IgD-negative memory B cell (primary cell): Measurements from ENCODE around the gene ATXN1. TPM values are rescaled to one million over a fixed set of nuclear protein-coding genes. Genes with fewer than 3 reads are reported as not detected.

Experiments
- H3K27ac Mint-ChIP-seq, 3 donors: one replicate each; pipeline ENCODE4 v1.8.0; 2020 to 2022; ENCODE audit warnings: mild to moderate bottlenecking in 3 of 3, mixed read lengths in 3 of 3, moderate library complexity in 1 of 3
- H3K27me3 Mint-ChIP-seq: one replicate; pipeline ENCODE4 v1.8.0; 2021; ENCODE audit warnings: mixed read lengths
- H3K36me3 Mint-ChIP-seq: one replicate; pipeline ENCODE4 v1.8.0; 2020; ENCODE audit warnings: mild to moderate bottlenecking, mixed read lengths
- H3K4me1 Mint-ChIP-seq, 3 donors: one replicate each; pipeline ENCODE4 v1.8.0; 2020 to 2022; ENCODE audit warnings: mixed read lengths in 3 of 3, mild to moderate bottlenecking in 1 of 3
- H3K4me3 Mint-ChIP-seq, 4 donors: one replicate each; pipeline ENCODE4 v1.8.0; 2020 to 2022; ENCODE audit warnings: mild to moderate bottlenecking in 4 of 4, mixed read lengths in 4 of 4, moderate library complexity in 3 of 4
- H3K9me3 Mint-ChIP-seq, 3 donors: one replicate each; pipeline ENCODE4 v1.8.0; 2020 to 2021; ENCODE audit warnings: mixed read lengths in 3 of 3, mild to moderate bottlenecking in 1 of 3
- polyA plus RNA-seq: library from polyadenylated mRNA; unstranded; fragments of 300-500 nt; fragmentation: Illumina TruSeq; gene quantifications from one replicate; pipeline ENCODE4 v1.2.3, GENCODE V29; 2021

ATXN1 gene
- polyA plus RNA-seq, 1 donor from 2014 or later, result 5.0 TPM

DNA sequence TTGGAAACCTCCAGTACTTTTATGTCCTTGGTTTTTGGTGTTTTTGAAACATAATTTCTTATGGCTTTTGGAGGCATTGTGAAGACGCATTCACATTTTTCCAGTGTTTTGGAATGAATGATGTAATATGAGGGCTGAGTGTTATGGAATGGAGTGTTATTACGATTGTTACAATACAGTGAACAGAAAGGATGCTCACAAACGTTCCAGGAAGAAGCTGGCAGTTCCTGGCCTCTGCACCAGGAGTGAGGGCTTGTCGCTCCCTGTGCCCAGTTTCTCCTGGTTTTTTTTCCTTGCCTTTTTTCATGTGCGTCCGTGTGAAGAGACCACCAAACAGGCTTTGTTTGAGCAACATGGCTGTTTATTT lies 502.6 kb downstream of the ATXN1 start:
- H3K9me3 Mint-ChIP-seq, result peaks cover 0 to 2% (median 0%) of the 10 kb centered on the region in 3 donors
- H3K4me1 Mint-ChIP-seq, result no peaks in the 10 kb centered on the region
- no peaks in the 10 kb centered on the region for H3K36me3 Mint-ChIP-seq
- no peak overlapping the region for H3K4me3 Mint-ChIP-seq
- H3K27ac Mint-ChIP-seq, result no peak overlapping the region
- H3K27me3 Mint-ChIP-seq, result peaks cover 8% of the 10 kb centered on the region

DNA sequence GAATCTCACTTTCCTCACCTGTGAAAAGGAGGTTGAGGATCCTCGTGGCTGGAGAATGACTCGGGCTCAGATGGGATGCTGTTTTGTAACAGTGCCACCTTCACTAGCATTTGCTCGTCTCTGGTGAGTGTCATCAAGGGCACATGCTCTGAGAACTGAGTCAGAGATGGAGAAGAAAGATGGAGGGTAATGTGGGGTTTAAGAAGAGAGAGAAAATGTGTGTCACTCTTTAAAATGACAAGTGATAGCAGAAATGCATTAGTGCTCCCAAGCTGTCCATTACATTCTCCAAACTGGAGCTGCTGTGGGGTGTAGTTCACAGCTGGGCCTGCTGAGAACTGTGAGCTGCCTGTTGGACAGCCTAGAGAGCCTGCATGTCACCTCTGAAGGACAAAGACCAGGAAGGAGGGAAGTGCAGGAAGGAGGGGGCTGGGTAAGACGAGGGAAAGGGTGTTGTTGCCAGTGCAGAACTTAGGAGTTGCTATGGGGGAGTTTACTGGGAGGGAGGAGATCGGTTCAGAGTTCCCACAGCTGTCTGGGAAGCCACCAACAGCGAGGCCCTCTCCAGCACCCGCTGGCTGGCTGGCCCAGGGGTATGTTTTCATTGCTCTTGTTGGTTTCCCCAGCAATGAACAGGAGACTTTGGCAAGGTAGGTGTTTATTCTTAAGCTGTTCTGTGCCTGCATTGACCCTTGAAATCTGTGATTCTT lies 503.1 kb downstream of the ATXN1 start:
- Mint-ChIP-seq H3K4me1 (no peaks in the 10 kb centered on the region), H3K9me3 (peaks cover 0 to 2% (median 0%) of the 10 kb centered on the region in 3 donors), H3K4me3 (no peak overlapping the region), H3K27ac (no peak overlapping the region), H3K27me3 (peaks cover 6% of the 10 kb centered on the region), H3K36me3 (no peaks in the 10 kb centered on the region)

DNA sequence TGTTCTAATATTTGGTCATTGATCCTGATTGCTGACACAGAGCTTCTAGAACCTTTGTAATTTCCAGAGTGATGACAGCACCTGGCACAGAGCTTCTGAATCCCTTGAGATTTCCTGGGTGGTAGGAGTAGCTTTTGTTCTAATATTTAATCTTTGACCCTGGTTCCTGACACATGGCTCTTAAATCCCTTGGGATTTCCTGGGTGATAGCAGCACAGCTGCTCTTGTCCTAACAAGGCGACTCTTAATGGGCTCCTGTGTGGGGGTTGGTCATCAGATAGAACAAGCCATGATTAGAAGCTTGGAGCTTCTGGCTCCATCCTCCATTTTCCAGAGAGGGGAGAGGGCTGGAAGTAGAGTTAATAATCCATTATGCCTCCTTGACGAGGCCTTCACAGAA lies 504.5 kb downstream of the ATXN1 start:
- Mint-ChIP-seq H3K27me3 (peaks cover 5% of the 10 kb centered on the region), H3K36me3 (no peaks in the 10 kb centered on the region), H3K9me3 (peaks cover 0 to 2% (median 0%) of the 10 kb centered on the region in 3 donors), H3K27ac (no peak overlapping the region), H3K4me1 (no peaks in the 10 kb centered on the region), H3K4me3 (no peak overlapping the region)

DNA sequence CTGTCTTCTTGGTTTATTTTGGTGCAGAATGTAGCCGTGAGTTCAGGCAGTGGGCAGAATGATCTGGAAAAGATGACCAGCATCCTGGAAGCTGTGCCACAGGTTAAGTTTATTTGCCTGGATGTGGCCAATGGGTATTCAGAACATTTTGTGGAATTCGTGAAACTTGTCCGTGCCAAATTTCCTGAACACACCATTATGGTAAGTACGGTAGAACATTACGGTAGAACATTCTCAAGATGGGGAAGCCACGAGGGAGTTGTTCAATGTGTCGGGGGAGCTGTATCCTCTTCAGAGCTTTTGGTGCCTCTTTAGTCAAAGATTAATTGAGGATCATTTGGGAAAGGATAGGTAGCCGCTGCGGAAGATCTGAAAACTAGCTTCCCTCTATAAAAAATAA lies 506.7 kb downstream of the ATXN1 start:
- H3K27ac Mint-ChIP-seq, result no peak overlapping the region
- H3K27me3 Mint-ChIP-seq, result peaks cover 5% of the 10 kb centered on the region
- peaks cover 0 to 2% (median 0%) of the 10 kb centered on the region in 3 donors for H3K9me3 Mint-ChIP-seq
- no peak overlapping the region for H3K4me3 Mint-ChIP-seq
- no peaks in the 10 kb centered on the region for H3K36me3 Mint-ChIP-seq
- H3K4me1 Mint-ChIP-seq, result no peaks in the 10 kb centered on the region

DNA sequence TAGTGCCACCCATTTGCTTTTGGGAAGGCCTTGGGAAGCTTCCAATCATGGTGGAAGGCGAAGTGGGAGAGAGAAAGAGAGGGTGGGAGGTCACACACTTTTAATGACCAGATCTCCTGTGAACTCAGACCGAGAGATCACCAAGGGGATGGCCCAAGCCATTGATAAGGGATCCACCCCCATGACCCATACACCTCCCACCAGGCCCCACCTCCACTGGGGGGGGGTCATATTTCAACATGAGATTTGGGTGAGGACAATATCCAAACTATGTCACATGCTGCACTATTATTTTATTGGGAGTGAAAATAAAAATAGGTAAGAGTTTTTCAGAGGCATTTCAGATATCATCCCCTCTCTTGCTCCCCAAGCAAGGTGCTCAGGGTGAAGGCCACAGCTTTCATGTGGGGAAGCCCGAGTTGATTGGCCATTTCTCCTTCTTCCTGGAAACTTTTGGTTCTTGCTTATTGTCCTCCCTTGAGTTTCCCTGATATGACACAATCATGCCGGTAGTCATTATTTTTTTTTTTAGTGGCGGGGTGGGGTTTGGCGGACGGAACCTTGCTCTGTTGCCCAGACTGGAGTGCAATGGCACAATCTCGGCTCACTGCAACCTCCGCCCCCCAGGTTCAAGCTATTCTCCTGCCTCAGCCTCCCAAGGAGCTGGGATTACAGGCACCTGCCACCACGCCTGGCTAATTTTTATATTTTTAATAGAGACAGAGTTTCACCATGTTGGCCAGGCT lies 507.7 kb downstream of the ATXN1 start:
- H3K27ac Mint-ChIP-seq, result no peak overlapping the region
- H3K4me3 Mint-ChIP-seq, result no peak overlapping the region
- H3K9me3 Mint-ChIP-seq, result peaks cover 0 to 2% (median 0%) of the 10 kb centered on the region in 3 donors
- peaks cover 5% of the 10 kb centered on the region for H3K27me3 Mint-ChIP-seq
- no peaks in the 10 kb centered on the region for H3K4me1 Mint-ChIP-seq
- no peaks in the 10 kb centered on the region for H3K36me3 Mint-ChIP-seq

DNA sequence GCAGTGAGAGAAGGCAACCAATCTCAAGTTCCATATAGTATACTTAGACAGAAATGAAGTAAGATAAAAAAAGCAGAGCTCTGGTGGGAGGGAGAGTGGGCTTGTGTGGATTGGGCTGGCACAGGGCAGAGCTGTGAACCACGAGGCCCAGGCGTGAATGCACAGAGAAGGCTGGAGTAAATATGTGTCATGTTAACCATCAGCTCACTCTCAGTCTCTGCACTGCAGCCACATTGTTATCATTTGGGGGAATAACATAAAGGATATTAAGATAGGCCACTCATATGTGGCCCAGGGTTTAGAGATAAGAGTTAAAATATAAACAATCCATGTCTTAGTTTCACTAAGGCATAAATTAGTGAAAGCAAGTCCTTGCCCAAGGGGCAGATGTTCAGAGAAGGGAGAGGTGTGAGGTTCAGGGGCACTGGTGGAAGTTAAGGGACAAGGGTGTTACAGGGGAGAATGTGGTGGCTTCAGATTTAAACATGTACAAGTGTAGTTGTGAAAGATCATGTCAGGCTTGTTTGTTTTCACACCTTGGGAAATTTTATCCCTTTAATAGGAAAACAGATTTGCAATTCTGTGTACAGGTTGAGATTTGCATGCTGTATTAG lies 508.5 kb downstream of the ATXN1 start:
- no peak overlapping the region for H3K4me3 Mint-ChIP-seq
- H3K9me3 Mint-ChIP-seq, result peaks cover 0 to 2% (median 0%) of the 10 kb centered on the region in 3 donors
- peaks cover 5% of the 10 kb centered on the region for H3K27me3 Mint-ChIP-seq
- H3K4me1 Mint-ChIP-seq, result no peaks in the 10 kb centered on the region
- H3K27ac Mint-ChIP-seq, result no peak overlapping the region
- H3K36me3 Mint-ChIP-seq, result no peaks in the 10 kb centered on the region

DNA sequence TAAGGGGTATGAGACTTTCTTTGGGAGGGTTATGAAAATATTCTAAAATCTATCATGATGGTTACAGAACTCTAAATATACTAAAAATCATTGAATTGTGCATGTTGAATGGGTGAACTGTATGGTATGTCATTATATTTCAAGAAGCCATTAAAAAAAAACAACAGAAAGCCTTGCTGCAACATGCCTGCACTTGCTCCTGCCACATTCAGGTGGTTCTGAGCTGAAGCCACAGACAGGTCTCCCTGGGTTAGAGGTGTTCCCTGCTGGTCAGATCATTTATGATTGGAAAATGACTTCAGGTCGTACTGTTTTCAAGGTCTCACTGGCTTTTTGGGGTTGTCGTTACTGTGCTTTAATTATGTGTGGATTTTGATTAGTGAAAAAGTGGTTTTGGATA lies 509.6 kb downstream of the ATXN1 start:
- Mint-ChIP-seq H3K4me3 (no peak overlapping the region), H3K4me1 (no peaks in the 10 kb centered on the region), H3K36me3 (no peaks in the 10 kb centered on the region), H3K27me3 (peaks cover 2% of the 10 kb centered on the region), H3K27ac (no peak overlapping the region), H3K9me3 (peaks cover 0 to 2% (median 0%) of the 10 kb centered on the region in 3 donors)

DNA sequence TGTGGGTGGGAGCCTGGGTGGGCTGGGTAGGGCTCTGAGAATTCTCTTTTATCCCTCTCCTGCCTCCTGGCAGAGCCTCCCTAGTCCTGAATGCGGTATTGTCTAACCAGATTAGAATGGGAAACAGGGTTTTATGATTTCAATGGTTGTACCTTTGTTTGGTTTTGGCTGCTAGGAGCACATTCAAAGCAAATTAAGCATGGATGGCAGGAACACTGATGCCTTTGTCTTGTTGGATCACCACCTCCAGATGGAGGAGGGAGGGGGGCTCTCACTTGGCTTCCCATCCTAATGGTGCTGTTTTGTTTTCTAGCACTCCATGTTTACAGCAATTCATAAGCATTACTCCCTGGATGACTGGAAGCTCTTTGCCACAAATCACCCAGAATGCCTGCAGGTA lies 511.3 kb downstream of the ATXN1 start:
- Mint-ChIP-seq H3K4me1 (no peaks in the 10 kb centered on the region), H3K9me3 (no peaks in the 10 kb centered on the region), H3K36me3 (no peaks in the 10 kb centered on the region), H3K4me3 (no peak overlapping the region), H3K27me3 (peaks cover 5% of the 10 kb centered on the region), H3K27ac (no peak overlapping the region)
